UCSD-AML1 (cell line): ENCODE results near the gene SLX4IP.

Source experiments
- DNase-seq: peaks from one replicate; lab custom pipeline; 2025; ENCODE audit not compliant: unreplicated experiment; lab: John Stamatoyannopoulos, UW

SLX4IP gene

GRCh38 chr20:10428008-10428407, 7.1 kb upstream of the SLX4IP start:
- DNase-seq: no peak

- DNase-seq: no peak
Observed at GRCh38 chr20:10429443-10429981, 5.6 kb upstream of the SLX4IP start.

- no peak for DNase-seq
Observed at GRCh38 chr20:10430000-10430466, 5.1 kb upstream of the SLX4IP start.

GRCh38 chr20:10430704-10431103, 4.4 kb upstream of the SLX4IP start:
- DNase-seq: no peak

DNA sequence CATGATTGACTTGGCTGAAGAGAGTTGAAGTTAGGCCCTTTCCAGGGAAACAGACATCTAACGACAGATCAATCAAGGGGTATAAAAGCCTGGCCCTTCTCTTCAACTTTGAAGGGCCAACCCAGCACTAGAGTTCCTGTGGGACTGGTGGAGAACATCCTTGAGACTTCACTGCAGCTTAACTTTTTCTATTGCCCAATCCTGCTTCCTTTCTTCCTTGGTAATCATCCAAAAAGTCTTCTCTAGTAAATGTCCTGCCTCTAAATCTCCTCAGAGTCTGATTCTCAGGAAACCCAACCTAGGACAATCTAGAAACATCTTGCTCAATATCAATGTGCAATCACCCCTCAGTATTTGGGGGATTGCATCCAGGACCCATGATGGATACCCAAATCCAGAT, 3.0 kb upstream of the SLX4IP start:
- no peak for DNase-seq

- no peak for DNase-seq
Observed at GRCh38 chr20:10433014-10433622, 2.0 kb upstream of the SLX4IP start.

DNA sequence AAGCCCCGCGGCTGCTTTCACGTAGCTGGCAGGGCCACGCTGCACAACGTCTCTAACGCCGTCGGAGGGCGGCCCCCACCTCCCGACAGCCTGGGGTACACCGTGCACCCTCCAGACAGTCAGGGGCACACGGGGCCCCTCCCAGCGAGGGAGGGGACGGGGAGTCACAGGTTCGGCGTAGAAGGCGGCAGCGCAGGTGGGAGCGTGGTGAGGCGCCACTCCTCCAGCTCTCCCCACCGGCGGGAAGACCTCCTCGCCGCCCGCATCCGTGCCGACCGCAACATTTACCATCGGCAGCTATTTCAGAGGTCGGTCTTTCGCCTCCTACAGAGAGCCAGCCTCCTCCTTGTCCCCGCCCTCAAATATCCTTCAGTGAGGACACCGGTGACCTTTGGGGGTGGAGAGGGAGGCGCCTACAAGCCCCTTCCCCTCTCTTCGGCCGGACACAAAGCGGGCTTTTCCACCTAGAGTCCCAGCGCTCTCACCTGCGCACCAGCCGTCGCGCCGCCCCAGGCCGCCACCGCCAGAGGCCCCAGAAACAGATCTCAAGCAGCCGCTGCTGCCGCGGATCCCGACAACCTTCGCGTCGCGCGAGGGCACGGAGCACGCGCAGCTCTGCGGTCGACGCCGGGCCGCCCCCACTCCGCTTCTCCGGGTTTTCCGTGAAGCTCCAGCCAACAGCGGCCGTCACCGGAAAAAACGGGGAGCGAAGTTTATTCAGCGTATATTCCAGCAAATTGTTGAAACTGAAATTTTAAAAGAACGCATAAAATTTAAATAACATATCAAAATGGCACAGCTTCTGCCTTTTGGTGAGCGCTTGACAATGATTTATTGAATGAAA, 1.3 kb upstream of the SLX4IP start, which contains the start of gene MKKS:
Gene MKKS (minus strand): TSS at position 600 of the 844 bp plus-strand sequence. CDS start 20,708 bp downstream, outside the sequence.
- peak; percentile 89 for DNase-seq

GRCh38 chr20:10434467-10434831, 656 bp upstream of the SLX4IP start:
- peak; percentile 90 for DNase-seq

GRCh38 chr20:10436053-10436699, 1.1 kb downstream of the SLX4IP start:
- DNase-seq: no peak

GRCh38 chr20:10438217-10438616, 3.1 kb downstream of the SLX4IP start:
- no peak for DNase-seq

- no peak for DNase-seq
Observed at GRCh38 chr20:10443936-10444335, 8.8 kb downstream of the SLX4IP start.

DNA sequence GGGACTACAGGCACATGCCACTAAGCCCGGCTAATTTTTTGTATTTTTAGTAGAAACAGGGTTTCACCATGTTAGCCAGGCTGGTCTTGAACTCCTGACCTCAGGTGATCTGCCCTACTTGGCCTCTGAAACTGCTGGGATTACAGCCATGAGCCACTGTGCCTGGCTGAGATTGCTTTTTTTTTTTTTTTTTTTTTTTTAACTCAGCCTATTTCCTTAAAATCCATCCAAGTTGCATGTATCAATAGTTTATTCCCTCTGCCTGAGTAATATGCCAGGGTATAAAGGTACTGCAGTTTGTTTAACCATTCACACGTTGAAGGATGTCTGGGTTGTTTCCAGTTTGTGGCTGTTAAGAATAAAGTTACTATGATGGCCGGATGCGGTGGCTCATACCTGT, 10.7 kb downstream of the SLX4IP start:
- DNase-seq: no peak

DNA sequence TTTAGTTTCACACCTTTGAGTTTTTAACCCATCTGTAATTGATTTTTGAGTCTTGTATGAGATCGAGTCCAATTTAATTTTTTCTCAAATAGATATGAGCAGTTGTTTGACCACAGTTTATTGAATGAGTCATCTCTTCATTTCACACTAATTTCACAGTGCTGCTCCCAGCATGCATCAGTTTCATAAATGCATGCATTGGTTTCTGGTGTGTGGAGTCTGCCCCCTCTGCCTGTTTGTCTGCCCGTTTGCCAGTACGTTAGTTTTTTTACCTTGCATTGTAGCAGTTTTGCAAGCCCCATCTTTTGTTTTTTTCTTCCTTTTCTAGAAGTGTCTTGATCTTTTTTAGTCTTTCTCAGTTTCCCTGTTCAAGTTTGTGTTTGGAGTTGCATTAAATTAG, 11.9 kb downstream of the SLX4IP start:
- DNase-seq: no peak

GRCh38 chr20:10448270-10449156, 13.4 kb downstream of the SLX4IP start:
- DNase-seq: no peak

GRCh38 chr20:10449270-10449669, 14.2 kb downstream of the SLX4IP start:
- DNase-seq: no peak

- peak; percentile 69 for DNase-seq
Observed at GRCh38 chr20:10453241-10453640, 18.1 kb downstream of the SLX4IP start.

DNA sequence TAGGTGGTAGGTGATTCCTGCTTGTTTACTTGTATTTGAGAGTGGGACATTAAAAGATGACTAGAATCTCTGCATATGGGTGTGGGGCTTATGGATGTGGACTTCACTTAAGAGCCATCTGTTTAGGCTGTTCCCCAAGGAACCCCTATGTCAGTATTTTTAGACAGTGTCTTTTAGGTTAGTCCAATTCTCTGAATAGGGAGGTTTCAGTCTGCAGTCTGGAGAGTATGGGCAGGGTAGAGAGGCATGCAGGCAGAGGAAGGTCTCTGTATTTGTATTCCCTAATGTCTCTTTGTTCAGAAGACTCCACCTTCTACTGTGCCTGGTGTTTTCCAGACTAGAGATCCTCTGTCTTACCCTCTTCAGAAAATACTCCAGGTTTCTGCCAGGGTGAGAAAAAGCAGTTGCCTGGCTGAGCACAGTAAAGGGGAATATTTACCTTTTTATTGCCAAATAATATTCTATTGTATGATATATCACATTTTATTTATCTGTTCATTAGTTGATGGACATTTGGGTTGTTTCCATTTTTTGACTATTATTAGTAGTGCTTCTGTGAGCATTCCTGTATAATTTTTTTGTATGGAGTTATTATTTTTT, 19.1 kb downstream of the SLX4IP start:
- DNase-seq: no peak

DNA sequence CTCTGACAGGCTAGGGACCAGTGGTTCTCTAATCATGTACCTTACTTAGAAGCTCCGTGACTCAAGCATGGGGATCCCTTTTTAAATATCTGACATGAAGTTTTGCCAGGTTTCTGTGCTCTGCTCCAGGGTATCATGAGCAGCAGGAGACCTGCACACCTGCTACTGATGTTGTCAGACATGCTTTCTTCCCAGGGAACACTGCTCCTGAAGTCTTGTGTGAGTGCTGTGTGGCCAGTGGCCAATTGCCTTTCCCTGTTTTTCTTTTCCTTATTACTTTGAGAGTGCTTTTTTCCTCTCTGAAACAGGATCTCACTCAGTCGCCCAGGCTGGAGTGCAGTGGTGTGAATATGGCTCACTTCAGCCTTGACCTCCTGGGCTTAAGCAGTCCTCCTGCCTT, 26.4 kb downstream of the SLX4IP start:
- DNase-seq: no peak

- DNase-seq: no peak
Observed at GRCh38 chr20:10462516-10462915, 27.4 kb downstream of the SLX4IP start.

DNA sequence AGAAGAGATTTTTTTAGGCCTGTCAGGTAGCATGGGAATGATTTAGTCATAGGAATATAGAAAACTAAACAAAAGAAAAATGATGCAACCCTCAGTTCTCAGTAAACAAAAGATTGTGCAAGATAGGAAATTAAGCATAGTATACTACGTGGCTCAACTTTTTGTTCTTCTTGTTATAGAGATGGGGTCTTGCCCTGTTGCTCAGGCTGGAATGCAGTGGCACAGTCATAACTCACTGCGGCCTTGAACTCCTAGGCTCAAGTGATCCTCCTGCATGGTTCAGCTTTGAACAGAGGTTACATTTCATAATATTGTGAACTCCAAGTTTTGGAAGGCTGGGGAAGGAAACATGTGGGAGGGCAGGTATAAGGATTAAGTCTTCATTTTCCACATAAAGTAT, 28.5 kb downstream of the SLX4IP start:
- DNase-seq: no peak
